LNCAP (cell line): Measurements from ENCODE around the gene ZFP1.

Source experiments
- TF ChIP-seq, protein P1 (sequence below): fragments of 450-650 bp; IDR thresholded peaks from 2 replicates; pipeline ENCODE4 v1.5.1; 2017; ENCODE audit warnings: mild to moderate bottlenecking

The ZFP1 gene

DNA sequence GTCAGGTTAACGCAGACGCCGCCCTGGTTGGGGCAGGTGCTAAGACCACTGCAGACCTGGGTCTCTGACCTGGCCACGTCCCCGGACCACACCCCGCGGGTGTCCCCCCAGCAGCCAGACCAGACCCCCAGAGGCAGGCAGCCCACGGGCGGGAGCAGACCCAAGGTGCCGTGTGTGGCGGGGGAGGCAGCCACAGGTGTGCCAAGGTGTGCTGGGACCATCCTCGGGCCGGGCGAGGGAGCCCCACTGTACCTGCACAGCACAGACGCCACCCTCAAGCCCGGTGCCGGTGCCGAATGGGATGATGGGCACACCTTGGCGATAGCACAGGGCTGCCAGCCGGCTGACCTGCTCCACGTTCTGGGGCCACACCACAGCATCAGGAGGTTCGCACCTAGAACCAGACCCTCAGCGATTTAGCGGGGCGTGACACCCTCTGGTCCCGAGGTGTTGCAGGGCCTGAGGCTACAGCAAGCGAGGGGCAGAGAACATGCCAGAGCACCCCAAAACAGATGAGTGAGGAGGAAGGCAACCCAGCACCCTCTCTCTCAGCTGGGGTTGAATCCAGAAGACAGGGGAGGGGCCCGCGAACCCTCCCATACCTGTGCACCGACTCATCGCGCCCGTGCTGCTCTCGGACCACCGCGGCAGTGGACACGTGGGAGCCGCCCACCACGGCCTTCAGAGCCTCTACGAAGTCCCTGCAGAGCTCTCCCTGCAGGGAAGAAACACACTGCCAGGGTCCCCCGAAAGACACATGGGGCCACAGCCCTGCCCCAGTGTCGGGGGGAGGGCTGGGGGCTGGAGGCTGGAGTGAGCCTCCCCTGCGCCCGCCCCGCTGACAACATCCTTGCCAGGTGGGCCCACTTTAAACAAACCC, 33.1 kb upstream of the ZFP1 start:
- TF ChIP-seq, protein P1, sequence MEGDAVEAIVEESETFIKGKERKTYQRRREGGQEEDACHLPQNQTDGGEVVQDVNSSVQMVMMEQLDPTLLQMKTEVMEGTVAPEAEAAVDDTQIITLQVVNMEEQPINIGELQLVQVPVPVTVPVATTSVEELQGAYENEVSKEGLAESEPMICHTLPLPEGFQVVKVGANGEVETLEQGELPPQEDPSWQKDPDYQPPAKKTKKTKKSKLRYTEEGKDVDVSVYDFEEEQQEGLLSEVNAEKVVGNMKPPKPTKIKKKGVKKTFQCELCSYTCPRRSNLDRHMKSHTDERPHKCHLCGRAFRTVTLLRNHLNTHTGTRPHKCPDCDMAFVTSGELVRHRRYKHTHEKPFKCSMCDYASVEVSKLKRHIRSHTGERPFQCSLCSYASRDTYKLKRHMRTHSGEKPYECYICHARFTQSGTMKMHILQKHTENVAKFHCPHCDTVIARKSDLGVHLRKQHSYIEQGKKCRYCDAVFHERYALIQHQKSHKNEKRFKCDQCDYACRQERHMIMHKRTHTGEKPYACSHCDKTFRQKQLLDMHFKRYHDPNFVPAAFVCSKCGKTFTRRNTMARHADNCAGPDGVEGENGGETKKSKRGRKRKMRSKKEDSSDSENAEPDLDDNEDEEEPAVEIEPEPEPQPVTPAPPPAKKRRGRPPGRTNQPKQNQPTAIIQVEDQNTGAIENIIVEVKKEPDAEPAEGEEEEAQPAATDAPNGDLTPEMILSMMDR, result no peak

DNA sequence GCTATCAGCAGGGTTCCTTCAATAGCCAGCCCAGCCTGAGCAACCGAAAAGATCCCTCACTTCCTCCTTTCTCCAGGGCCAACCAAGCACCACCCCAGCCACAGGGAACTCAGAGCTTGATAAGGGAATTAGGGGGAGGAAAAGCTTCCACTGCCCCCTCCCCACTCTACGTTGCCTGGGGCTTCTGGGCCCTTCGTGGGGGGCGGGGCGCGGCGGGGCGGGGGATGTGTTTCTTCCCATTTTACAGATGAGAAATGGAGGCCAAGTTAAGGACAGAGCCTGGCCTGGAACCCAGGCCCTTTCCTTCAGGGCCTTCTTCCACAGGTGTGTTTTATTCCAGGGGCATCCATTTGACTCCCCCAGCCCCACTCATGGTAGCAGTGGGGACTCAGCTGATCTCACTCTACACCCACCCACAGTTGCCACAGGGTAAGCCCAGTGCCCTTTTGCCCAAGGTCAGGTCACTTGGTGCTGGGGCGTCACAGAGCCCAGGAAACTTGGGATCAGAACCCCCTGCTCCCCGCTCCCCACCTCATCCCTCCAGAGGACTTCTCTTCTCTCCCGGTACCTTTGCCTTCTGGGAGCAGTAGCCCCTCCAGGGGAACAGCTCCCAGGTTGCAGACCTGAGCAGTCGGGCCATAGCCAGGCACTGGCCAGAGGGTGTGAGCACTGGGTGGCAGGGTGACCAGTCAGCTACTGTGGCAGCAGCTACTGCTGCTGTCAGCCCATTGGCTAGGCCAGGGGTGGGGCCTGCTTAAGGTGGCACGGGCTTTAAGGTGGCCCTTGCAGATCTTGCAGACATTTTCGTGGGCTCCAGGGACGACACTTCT, 32.0 kb upstream of the ZFP1 start, which contains the start of gene LDHD:
Gene LDHD, minus strand, starts transcription at position 700 of the 830 bp plus-strand sequence. Its CDS starts 60 bp downstream, at position 640.
- TF ChIP-seq, protein P1, result no peak

DNA sequence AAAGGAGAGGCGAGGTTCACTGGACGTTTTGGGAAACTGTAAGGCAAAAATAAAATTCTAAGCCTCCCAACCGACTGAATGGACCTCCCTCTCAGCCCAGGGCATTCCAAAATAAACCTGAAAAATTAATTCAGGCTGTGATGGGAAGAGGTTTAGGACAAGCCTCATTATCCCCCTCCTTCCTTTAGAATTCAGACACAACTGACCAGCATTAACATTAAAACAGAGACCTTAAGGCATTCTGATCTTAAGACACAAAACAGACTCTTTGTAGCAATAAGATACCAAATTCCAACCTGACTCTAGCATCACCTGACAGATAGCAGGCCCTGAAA, 31.4 kb upstream of the ZFP1 start:
- TF ChIP-seq, protein P1, result no peak

DNA sequence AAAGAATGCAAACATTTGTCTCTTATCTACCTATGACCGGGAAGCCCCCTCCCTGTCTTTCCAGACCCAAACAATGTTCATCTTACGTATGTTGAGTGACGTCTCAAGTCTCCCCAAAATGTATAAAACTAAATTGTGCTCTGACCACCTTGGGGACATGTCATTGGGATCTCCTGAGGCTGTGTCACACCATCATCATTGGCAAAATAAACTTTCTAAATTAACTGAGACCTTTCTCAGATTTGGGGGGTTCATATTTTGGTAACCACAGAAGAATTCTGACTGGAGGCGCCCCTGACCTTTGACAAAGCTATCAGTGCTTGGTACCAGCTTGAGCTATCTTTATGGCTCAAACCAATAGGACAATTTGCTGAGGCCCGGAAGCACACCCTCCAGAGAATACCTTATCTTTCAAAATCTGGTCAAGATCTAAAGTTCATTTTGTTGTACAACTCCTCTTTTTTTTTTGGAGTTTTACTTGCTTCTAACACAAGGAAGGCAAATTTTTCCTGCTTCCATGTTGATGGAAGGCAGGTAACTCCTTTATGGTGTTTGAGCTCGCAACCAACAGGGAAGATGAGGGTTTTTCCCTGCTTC, 29.3 kb upstream of the ZFP1 start:
- TF ChIP-seq, protein P1, result no peak

DNA sequence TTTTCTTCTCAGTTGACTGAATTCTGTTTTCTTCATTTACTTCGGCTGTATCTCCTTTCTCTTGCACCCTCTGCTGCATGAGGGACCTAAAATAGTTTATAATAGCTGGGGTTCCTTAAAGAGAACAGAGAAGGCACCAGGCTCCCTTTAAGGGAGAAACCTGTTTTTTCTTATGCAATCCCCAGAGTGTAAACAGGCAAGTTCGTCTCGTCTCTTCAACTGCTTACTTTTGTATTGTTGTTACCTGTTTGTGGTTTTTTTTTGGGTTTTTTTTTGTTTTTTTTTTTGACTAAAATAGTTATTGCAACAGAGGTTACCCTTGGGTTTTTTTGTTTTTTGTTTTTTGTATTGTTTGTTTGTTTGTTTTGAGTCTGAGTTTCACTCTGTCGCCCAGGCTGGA, 28.1 kb upstream of the ZFP1 start:
- TF ChIP-seq, protein P1, result no peak

DNA sequence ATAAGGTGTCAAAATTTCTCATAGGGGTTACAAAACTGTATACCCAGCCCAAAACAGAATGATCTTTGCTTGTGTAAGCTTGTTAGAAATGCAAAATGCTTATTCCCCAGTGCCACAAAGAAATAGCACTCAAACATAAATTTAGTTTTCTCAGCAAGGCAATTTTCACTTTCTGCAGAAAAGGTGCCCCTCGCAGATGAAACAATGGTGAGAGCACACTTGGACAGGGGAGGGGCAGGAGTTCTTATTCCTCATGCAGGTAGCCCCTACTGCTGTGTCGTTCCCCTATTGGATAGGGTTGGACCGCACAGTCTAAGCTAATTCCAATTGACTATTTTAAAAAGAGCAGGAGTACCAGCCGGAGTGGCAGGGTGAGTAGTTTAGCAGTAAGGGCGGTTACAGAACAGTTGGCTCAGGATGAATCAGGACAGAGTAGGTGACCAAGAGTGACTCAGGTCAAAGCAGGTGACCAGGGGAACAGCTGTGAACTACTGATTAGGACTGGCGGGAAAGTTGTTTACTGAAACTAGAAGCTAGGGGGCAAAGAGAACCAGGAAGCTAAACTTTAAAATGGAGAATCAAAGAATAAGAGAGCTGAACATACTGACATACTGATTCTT, 26.3 kb upstream of the ZFP1 start:
- TF ChIP-seq, protein P1, result no peak

DNA sequence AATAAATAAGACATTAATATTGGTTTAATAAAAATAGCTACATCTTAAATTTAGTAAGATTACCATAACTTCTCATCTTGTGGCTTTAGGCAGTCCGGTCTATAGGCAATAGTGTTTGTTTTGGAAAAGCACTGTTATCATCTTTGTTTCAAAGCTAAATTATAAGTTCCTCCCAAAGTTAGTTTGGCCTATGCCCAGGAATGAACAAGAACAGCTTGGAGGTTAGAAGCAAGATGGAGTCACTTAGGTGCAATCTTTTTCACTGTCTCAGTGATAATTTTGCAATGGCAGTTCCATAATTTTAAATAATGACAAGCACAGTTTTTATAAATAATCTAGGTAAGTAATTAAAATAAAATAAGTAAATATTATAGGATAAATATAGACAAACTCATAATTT, 25.7 kb upstream of the ZFP1 start:
- TF ChIP-seq, protein P1, result no peak
